Measurements from ENCODE around the gene ABI2.

The ABI2 gene

DNA sequence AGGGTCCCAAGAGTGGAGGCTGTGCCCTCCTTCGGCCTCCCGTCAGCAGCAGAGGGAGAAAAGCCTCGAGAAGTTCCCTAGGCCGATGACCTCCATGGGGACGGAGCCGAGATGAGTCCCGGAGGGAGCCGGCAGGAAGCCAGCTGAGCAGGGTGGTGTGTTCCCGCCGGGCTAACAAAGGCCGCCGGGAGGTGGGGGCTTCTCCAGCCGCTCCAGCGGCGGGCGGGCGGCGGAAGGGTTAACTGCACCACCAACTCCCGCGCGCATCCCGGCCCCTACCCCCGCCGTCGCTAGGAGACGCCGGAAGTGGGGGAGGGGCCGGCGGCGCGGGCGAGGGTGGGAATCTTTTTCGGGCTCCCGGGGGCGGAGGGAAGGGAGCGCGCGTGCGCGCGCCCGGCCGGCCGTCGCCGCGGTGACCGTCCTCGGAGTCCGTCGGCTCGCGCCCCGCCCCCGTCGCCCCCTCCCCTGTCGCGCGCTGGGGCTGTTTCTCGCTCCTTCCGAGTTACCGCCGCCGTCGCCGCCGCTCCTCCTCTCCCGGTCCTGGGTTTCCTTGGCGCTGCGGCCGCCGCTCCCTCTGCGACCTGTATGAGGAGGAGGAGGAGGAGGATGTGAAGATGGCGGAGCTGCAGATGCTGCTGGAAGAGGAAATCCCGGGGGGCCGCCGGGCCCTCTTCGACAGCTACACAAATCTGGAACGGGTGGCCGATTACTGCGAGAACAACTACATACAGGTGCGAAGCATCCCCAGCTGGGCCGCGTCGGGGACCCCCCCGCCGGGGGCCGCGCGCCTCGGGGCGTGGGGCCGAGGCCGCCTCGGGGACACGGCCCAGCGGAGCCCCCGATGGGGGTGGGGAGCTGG, at the start of gene ABI2:
Gene ABI2 (plus strand): TSS at position 494 of the 859 bp plus-strand sequence. CDS start 121 bp downstream, at position 615.
- TF ChIP-seq NFIC (IDR thresholded peaks at IDR 0.05) (no peak), TEAD4 (IDR thresholded peaks at IDR 0.05) (no peak), EP300 (IDR thresholded peaks at IDR 0.05; ENCODE audit: borderline replicate concordance) (no peak), RAD21 (IDR thresholded peaks at IDR 0.05; ENCODE audit: low read depth) (no peak; the same call in 1 of the 2 replicates), YY1 (IDR thresholded peaks at IDR 0.05; ENCODE audit: low read depth) (peak; percentile 74), ZBTB7A (IDR thresholded peaks at IDR 0.05; ENCODE audit: low read depth) (peak; percentile 86; the same call in 1 of the 2 replicates), FOXM1 (IDR thresholded peaks at IDR 0.05; ENCODE audit: borderline replicate concordance, low read depth) (no peak), EGR1 (IDR thresholded peaks at IDR 0.05) (peak; percentile 82), CEBPB (IDR thresholded peaks at IDR 0.05) (no peak), CREB1 (IDR thresholded peaks at IDR 0.05; ENCODE audit: low read depth) (no peak), TAF1 (IDR thresholded peaks at IDR 0.05; ENCODE audit: low read depth) (no peak; the same call in 1 of the 2 replicates), TCF12 (IDR thresholded peaks at IDR 0.05; ENCODE audit: low read depth) (0 out of 2 replicates have a peak, but pooled peaks have one; percentile 11)
- TF ChIP-seq, protein P1, sequence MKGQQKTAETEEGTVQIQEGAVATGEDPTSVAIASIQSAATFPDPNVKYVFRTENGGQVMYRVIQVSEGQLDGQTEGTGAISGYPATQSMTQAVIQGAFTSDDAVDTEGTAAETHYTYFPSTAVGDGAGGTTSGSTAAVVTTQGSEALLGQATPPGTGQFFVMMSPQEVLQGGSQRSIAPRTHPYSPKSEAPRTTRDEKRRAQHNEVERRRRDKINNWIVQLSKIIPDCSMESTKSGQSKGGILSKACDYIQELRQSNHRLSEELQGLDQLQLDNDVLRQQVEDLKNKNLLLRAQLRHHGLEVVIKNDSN (IDR thresholded peaks at IDR 0.05), result no peak
- TF ChIP-seq, protein P2, sequence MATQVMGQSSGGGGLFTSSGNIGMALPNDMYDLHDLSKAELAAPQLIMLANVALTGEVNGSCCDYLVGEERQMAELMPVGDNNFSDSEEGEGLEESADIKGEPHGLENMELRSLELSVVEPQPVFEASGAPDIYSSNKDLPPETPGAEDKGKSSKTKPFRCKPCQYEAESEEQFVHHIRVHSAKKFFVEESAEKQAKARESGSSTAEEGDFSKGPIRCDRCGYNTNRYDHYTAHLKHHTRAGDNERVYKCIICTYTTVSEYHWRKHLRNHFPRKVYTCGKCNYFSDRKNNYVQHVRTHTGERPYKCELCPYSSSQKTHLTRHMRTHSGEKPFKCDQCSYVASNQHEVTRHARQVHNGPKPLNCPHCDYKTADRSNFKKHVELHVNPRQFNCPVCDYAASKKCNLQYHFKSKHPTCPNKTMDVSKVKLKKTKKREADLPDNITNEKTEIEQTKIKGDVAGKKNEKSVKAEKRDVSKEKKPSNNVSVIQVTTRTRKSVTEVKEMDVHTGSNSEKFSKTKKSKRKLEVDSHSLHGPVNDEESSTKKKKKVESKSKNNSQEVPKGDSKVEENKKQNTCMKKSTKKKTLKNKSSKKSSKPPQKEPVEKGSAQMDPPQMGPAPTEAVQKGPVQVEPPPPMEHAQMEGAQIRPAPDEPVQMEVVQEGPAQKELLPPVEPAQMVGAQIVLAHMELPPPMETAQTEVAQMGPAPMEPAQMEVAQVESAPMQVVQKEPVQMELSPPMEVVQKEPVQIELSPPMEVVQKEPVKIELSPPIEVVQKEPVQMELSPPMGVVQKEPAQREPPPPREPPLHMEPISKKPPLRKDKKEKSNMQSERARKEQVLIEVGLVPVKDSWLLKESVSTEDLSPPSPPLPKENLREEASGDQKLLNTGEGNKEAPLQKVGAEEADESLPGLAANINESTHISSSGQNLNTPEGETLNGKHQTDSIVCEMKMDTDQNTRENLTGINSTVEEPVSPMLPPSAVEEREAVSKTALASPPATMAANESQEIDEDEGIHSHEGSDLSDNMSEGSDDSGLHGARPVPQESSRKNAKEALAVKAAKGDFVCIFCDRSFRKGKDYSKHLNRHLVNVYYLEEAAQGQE (IDR thresholded peaks at IDR 0.05; ENCODE audit: low read depth), result 0 out of 2 replicates have a peak, but pooled peaks have one; percentile 5
- TF ChIP-seq, protein P3, sequence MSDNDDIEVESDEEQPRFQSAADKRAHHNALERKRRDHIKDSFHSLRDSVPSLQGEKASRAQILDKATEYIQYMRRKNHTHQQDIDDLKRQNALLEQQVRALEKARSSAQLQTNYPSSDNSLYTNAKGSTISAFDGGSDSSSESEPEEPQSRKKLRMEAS (IDR thresholded peaks at IDR 0.05), result no peak

DNA sequence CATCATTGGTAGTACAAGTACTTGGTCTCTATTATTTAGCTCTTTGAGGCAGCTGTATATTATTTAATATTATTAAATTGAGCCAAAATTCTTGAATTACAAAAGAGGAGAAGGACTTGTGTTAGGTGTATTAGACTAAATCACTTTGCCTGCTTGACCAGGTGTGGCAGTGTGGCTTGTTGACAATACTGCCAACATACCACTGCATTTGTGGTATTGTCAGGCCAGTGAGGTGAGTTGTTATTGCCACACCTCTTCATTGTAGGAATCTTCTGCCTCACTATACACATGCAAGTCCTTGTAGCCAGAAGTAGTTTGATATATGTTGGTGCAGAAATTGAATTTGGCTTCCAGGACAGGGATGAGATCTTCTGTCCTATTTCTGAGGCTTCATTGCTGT, 48.9 kb upstream of the ABI2 start:
- TF ChIP-seq NFIC (IDR thresholded peaks at IDR 0.05) (no peak), EGR1 (IDR thresholded peaks at IDR 0.05) (no peak), TCF12 (IDR thresholded peaks at IDR 0.05; ENCODE audit: low read depth) (no peak), FOXM1 (IDR thresholded peaks at IDR 0.05; ENCODE audit: borderline replicate concordance, low read depth) (no peak), CREB1 (IDR thresholded peaks at IDR 0.05; ENCODE audit: low read depth) (no peak), YY1 (IDR thresholded peaks at IDR 0.05; ENCODE audit: low read depth) (no peak), ZBTB7A (IDR thresholded peaks at IDR 0.05; ENCODE audit: low read depth) (no peak), EP300 (IDR thresholded peaks at IDR 0.05; ENCODE audit: borderline replicate concordance) (no peak), RAD21 (IDR thresholded peaks at IDR 0.05; ENCODE audit: low read depth) (no peak), TAF1 (IDR thresholded peaks at IDR 0.05; ENCODE audit: low read depth) (no peak), TEAD4 (IDR thresholded peaks at IDR 0.05) (no peak), CEBPB (IDR thresholded peaks at IDR 0.05) (no peak)
- TF ChIP-seq, protein P2 (IDR thresholded peaks at IDR 0.05; ENCODE audit: low read depth), result no peak
- TF ChIP-seq, protein P1 (IDR thresholded peaks at IDR 0.05), result no peak
- TF ChIP-seq, protein P3 (IDR thresholded peaks at IDR 0.05), result no peak

DNA sequence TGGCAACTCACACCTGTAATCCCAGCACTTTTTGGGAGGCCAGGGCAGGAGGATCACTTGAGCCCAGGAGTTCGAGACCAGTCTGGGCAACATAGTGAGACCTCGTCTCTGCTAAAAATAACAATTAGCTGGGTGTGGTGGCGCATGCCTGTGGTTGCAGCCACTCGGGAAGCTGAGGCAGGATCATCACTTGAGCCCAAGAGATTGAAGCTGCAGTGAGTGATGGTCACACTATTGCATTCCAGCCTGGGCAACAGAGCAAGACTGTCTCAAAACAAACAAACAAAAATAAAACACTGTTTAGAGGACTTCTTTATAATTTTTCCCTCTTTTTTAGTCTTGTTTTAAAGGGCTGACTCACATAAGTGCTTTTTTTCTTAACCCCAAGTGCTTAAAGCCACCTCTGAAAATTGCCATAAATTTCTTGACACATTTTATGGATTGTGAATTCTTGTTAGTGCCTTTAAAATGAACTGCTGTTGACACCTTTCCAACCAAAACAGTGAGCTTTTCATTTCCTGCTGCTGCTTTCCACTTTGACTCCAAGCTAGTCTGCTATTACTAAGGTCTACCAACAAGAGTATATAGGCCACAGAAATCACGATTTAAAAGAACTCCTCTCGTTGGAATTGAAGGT, 47.6 kb upstream of the ABI2 start:
- TF ChIP-seq, protein P2 (IDR thresholded peaks at IDR 0.05; ENCODE audit: low read depth), result no peak
- TF ChIP-seq ZBTB7A (IDR thresholded peaks at IDR 0.05; ENCODE audit: low read depth), result no peak

DNA sequence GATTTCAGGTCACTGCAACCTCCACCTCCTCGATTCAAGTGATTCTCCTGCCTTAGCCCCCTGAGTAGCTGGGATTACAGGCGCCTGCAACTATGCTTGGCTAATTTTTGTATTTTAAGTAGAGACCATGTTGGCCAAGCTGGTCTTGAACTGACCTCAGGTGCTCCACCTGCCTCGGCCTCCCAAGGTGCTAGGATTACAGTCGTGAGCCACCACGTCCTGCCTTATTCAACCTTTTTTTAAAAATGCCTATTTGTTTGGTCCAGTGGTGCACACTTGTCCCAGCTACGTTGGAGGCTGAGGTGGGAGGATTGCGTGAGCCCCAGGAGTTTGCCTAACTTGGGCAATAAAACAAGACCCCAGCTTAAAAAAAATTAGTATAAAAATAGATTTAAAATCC, 46.1 kb upstream of the ABI2 start:
- TF ChIP-seq, protein P1 (IDR thresholded peaks at IDR 0.05), result no peak
- TF ChIP-seq EP300 (IDR thresholded peaks at IDR 0.05; ENCODE audit: borderline replicate concordance) (no peak), TEAD4 (IDR thresholded peaks at IDR 0.05) (no peak), CREB1 (IDR thresholded peaks at IDR 0.05; ENCODE audit: low read depth) (no peak), ZBTB7A (IDR thresholded peaks at IDR 0.05; ENCODE audit: low read depth) (no peak)
- TF ChIP-seq, protein P2 (IDR thresholded peaks at IDR 0.05; ENCODE audit: low read depth), result no peak
- TF ChIP-seq, protein P3 (IDR thresholded peaks at IDR 0.05), result no peak

Measured in Ishikawa (cell line).